Liver (tissue), 9 donors: ENCODE results near the gene NT5DC2. TPM values are rescaled to one million over a fixed set of nuclear protein-coding genes. Genes with fewer than 3 reads are reported as not detected.

Source experiments
- DNase-seq: peaks from one replicate; pipeline ENCODE4 v3.0.0-alpha.2; 2017; ENCODE audit warnings: low spot score
- H3K27ac ChIP-seq, 2 donors: one replicate each; pipeline ENCODE4 v1.7.0; 2013; ENCODE audit warnings: inconsistent platforms in 2 of 2, low read length in 2 of 2, control low read depth in 1 of 2, low read depth in 1 of 2, mild to moderate bottlenecking in 1 of 2
- H3K27me3 ChIP-seq, 4 donors: one replicate each; pipeline versions ENCODE4 v1.6.1 to v1.7.0; 2013; ENCODE audit warnings: low read length in 3 of 4, inconsistent platforms in 1 of 4, mild to moderate bottlenecking in 1 of 4, moderate library complexity in 1 of 4; ENCODE audit not compliant: control insufficient read depth in 4 of 4, insufficient read depth in 4 of 4
- H3K36me3 ChIP-seq, 4 donors: one replicate each; pipeline versions ENCODE4 v1.6.1 to v1.7.0; 2013; ENCODE audit warnings: low read length in 3 of 4, mild to moderate bottlenecking in 3 of 4, low read depth in 1 of 4, moderate library complexity in 1 of 4; ENCODE audit not compliant: control insufficient read depth in 4 of 4, insufficient read depth in 3 of 4
- H3K4me1 ChIP-seq, 4 donors: one replicate each; pipeline versions ENCODE4 v1.6.1 to v1.7.0; 2013; ENCODE audit warnings: low read length in 3 of 4, mild to moderate bottlenecking in 3 of 4, moderate library complexity in 1 of 4; ENCODE audit not compliant: control insufficient read depth in 4 of 4, insufficient read depth in 4 of 4
- H3K4me3 ChIP-seq, 3 donors: one replicate each; pipeline versions ENCODE4 v1.6.1 to v1.7.0; 2013; ENCODE audit warnings: low read length in 3 of 3, control low read depth in 1 of 3, low read depth in 1 of 3, mild to moderate bottlenecking in 1 of 3
- H3K9ac ChIP-seq, 2 donors: one replicate each; pipeline ENCODE4 v1.7.0; 2013; ENCODE audit warnings: low read length in 2 of 2, mild to moderate bottlenecking in 2 of 2, moderate library complexity in 2 of 2, control low read depth in 1 of 2, low read depth in 1 of 2
- H3K9me3 ChIP-seq, 4 donors: one replicate each; pipeline versions ENCODE4 v1.6.1 to v1.7.0; 2013; ENCODE audit warnings: low read length in 3 of 4; ENCODE audit not compliant: control insufficient read depth in 4 of 4
- EGR1 ChIP-seq, 2 donors: IDR thresholded peaks; 2 replicates each; pipeline ENCODE4 v1.6.1; 2016 to 2018; ENCODE audit warnings: antibody characterized with exemption in 2 of 2, low read depth in 2 of 2
- FOXA1 ChIP-seq: IDR thresholded peaks from 2 replicates; pipeline ENCODE4 v1.6.1; 2016; ENCODE audit warnings: antibody characterized with exemption
- GABPA ChIP-seq, 2 donors: IDR thresholded peaks in 1 of 2; conservative IDR thresholded peaks in 1 of 2; 2 replicates each; pipeline ENCODE4 v1.6.1; 2016; ENCODE audit warnings: antibody characterized with exemption in 2 of 2, mild to moderate bottlenecking in 1 of 2, moderate library complexity in 1 of 2
- HNF4G ChIP-seq: IDR thresholded peaks from 2 replicates; pipeline ENCODE4 v1.6.1; 2016; ENCODE audit warnings: antibody characterized with exemption
- JUND ChIP-seq, 2 donors: IDR thresholded peaks; 2 replicates each; pipeline ENCODE4 v1.6.1; 2016; ENCODE audit warnings: antibody characterized with exemption in 2 of 2
- MAX ChIP-seq: IDR thresholded peaks from 2 replicates; pipeline ENCODE4 v1.6.1; 2016; ENCODE audit warnings: antibody characterized with exemption
- NR2F2 ChIP-seq: IDR thresholded peaks from 2 replicates; pipeline ENCODE4 v1.6.1; 2016; ENCODE audit warnings: antibody characterized with exemption
- RAD21 ChIP-seq, 2 donors: IDR thresholded peaks; 2 replicates each; pipeline ENCODE4 v1.6.1; 2016; ENCODE audit warnings: antibody characterized with exemption in 2 of 2, mild to moderate bottlenecking in 2 of 2
- RXRA ChIP-seq, 2 donors: IDR thresholded peaks; 2 replicates each; pipeline ENCODE4 v1.6.1; 2017 to 2018; ENCODE audit warnings: antibody characterized with exemption in 2 of 2, mild to moderate bottlenecking in 1 of 2
- TAF1 ChIP-seq: conservative IDR thresholded peaks from 2 replicates; pipeline ENCODE4 v1.6.1; 2016; ENCODE audit warnings: antibody characterized with exemption, mild to moderate bottlenecking
- YY1 ChIP-seq: IDR thresholded peaks from 2 replicates; pipeline ENCODE4 v1.6.1; 2016; ENCODE audit warnings: antibody characterized with exemption, mild to moderate bottlenecking
- ZBTB33 ChIP-seq: IDR thresholded peaks from 2 replicates; pipeline ENCODE4 v1.6.1; 2016; ENCODE audit warnings: antibody characterized with exemption
- WGBS: extraction: QIAGEN DNeasy Blood & Tissue Kit; methylation state at CpG from one replicate; pipeline ENCODE4 v1.1.7; 2013; 5-methylcytosine and 5-hydroxymethylcytosine counted together
- polyA plus RNA-seq, 2 donors: library from polyadenylated mRNA; stranded (reverse) in 1 of 2; unstranded in 1 of 2; fragments of 200-250 nt in 1 of 2; fragments of >200 nt in 1 of 2; fragmentation: Nextera tagmentation in 1 of 2; extraction: Ambion mirVana in 1 of 2; gene quantifications; one replicate each; pipeline versions ENCODE4 v1.2.1 to v1.2.3, GENCODE V29; 2013 to 2015
- total RNA-seq, 2 donors: library from RNA; depleted of rRNA; stranded (reverse); fragments of >200 nt; gene quantifications; one replicate each; pipeline ENCODE4 v1.2.3, GENCODE V29; 2014
- TF ChIP-seq, protein P1 (sequence below): IDR thresholded peaks from 2 replicates; pipeline ENCODE4 v1.6.1; 2016; ENCODE audit warnings: antibody characterized with exemption
- TF ChIP-seq, protein P2 (sequence below): IDR thresholded peaks from 2 replicates; pipeline ENCODE4 v1.6.1; 2016; ENCODE audit warnings: antibody characterized with exemption, mild to moderate bottlenecking
- donor health status: healthy.
- donor health status: healthy.
- donor health status: healthy.
- donor health status: healthy.
- donor health status: healthy.

Gene NT5DC2
- total and polyA plus RNA-seq, 4 donors = 2.8 to 20.9 (median 3.1) TPM

DNA sequence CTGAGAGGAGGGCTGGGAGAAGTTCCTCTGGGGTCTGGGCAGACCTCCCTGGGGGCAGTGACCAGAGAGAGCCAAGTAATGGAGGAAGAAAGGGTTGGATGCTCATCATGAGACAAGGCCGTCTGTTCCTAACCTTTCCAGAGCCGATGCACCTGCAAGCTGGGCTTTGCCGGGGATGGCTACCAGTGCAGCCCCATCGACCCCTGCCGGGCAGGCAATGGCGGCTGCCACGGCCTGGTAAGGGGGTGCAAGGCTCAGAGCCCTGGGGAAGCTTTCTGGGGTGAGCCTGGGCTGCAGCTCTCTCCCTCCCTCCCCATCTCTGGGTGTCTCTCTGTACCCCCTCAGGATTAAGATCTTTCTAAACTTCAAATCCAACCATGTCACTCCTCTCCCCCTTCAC, 22.1 kb downstream of the NT5DC2 start:
- Histone ChIP-seq H3K4me1 (no peaks in the 10 kb centered on the region), H3K27me3 (no peaks in the 10 kb centered on the region), H3K9ac (no peak overlapping the region), H3K27ac (no peak overlapping the region), H3K4me3 (no peak overlapping the region), H3K9me3 (no peaks in the 10 kb centered on the region), H3K36me3 (no peaks in the 10 kb centered on the region)
- no peak for DNase-seq
- TF ChIP-seq GABPA (IDR thresholded peaks at IDR 0.05 in 1 of 2, conservative IDR thresholded peaks at IDR 0.05 in 1 of 2) (no peak), EGR1 (IDR thresholded peaks at IDR 0.05; ENCODE audit: low read depth in 2 of 2) (no peak), NR2F2 (no peak), JUND (IDR thresholded peaks at IDR 0.05) (no peak), HNF4G (no peak), YY1 (no peak), TAF1 (no peak)
- TF ChIP-seq, protein P1, sequence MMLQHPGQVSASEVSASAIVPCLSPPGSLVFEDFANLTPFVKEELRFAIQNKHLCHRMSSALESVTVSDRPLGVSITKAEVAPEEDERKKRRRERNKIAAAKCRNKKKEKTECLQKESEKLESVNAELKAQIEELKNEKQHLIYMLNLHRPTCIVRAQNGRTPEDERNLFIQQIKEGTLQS = no peak
- TF ChIP-seq, protein P2, sequence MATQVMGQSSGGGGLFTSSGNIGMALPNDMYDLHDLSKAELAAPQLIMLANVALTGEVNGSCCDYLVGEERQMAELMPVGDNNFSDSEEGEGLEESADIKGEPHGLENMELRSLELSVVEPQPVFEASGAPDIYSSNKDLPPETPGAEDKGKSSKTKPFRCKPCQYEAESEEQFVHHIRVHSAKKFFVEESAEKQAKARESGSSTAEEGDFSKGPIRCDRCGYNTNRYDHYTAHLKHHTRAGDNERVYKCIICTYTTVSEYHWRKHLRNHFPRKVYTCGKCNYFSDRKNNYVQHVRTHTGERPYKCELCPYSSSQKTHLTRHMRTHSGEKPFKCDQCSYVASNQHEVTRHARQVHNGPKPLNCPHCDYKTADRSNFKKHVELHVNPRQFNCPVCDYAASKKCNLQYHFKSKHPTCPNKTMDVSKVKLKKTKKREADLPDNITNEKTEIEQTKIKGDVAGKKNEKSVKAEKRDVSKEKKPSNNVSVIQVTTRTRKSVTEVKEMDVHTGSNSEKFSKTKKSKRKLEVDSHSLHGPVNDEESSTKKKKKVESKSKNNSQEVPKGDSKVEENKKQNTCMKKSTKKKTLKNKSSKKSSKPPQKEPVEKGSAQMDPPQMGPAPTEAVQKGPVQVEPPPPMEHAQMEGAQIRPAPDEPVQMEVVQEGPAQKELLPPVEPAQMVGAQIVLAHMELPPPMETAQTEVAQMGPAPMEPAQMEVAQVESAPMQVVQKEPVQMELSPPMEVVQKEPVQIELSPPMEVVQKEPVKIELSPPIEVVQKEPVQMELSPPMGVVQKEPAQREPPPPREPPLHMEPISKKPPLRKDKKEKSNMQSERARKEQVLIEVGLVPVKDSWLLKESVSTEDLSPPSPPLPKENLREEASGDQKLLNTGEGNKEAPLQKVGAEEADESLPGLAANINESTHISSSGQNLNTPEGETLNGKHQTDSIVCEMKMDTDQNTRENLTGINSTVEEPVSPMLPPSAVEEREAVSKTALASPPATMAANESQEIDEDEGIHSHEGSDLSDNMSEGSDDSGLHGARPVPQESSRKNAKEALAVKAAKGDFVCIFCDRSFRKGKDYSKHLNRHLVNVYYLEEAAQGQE = no peak
- WGBS = 90% methylated on average over 7 of the region's 7 CpGs

GRCh38 chr3:52509753-52510328, 23.8 kb downstream of the NT5DC2 start:
- Histone ChIP-seq H3K27ac (no peak overlapping the region), H3K9ac (no peak overlapping the region), H3K4me1 (no peaks in the 10 kb centered on the region), H3K4me3 (no peak overlapping the region), H3K9me3 (no peaks in the 10 kb centered on the region), H3K36me3 (no peaks in the 10 kb centered on the region), H3K27me3 (no peaks in the 10 kb centered on the region)
- TF ChIP-seq FOXA1 = no peak
- TF ChIP-seq, protein P2 = no peak
- no peak for TF ChIP-seq GABPA (IDR thresholded peaks at IDR 0.05 in 1 of 2, conservative IDR thresholded peaks at IDR 0.05 in 1 of 2)
- TF ChIP-seq JUND (IDR thresholded peaks at IDR 0.05) = no peak
- no peak for TF ChIP-seq RXRA (IDR thresholded peaks at IDR 0.05)
- no peak for TF ChIP-seq MAX
- TF ChIP-seq NR2F2 = no peak
- TF ChIP-seq TAF1 = no peak
- TF ChIP-seq RAD21 (IDR thresholded peaks at IDR 0.05) = no peak
- TF ChIP-seq, protein P1 = no peak
- TF ChIP-seq ZBTB33 = no peak
- no peak for TF ChIP-seq EGR1 (IDR thresholded peaks at IDR 0.05; ENCODE audit: low read depth in 2 of 2)
- 76% methylated on average over 12 of the region's 12 CpGs for WGBS
- no peak for DNase-seq
